ENCODE results near the gene MIER2.
A peak's percentile ranks its signal among the peaks of the same experiment; 100 is the strongest.
"Not testable (repeated sequence)": the region's sequence is repeated elsewhere in the genome, so short reads cannot be mapped to it uniquely, and the experiment has no call there.

The MIER2 gene

DNA sequence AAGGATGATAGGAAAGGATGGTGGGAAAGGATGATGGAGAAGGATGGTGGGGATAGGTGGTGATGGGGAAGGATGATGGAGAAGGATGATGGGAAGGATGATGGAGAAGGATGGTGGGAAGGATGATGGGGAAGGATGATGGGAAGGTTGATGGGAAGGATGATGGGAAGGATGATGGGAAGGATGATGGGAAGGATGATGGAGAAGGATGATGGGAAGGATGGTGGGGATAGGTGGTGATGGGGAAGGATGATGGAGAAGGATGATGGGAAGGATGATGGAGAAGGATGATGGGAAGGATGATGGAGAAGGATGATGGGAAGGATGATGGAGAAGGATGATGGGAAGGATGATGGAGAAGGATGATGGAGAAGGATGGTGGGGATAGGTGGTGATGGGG, 49.0 kb upstream of the MIER2 start:
- CTCF ChIA-PET; H3K9me3 ChIP-seq (ENCODE audit: control insufficient read depth, insufficient read depth, low read depth, low read length); H3K27ac ChIP-seq (ENCODE audit: extremely low read depth, low read depth, low read length); POLR2A ChIA-PET; H3K4me3 ChIP-seq (ENCODE audit: low read depth, low read length); H3K4me1 ChIP-seq (ENCODE audit: control insufficient read depth, insufficient read depth, low read length); H3K36me3 ChIP-seq (ENCODE audit: control insufficient read depth in 2 of 2, insufficient read depth in 1 of 2, low read length in 2 of 2): not testable (repeated sequence)
- peak; percentile 73 for TF ChIP-seq ZNF76 (tag by site-specific recombination; IDR thresholded peaks at IDR 0.05; ENCODE audit: borderline replicate concordance, low read depth)
- TF ChIP-seq, protein P1, sequence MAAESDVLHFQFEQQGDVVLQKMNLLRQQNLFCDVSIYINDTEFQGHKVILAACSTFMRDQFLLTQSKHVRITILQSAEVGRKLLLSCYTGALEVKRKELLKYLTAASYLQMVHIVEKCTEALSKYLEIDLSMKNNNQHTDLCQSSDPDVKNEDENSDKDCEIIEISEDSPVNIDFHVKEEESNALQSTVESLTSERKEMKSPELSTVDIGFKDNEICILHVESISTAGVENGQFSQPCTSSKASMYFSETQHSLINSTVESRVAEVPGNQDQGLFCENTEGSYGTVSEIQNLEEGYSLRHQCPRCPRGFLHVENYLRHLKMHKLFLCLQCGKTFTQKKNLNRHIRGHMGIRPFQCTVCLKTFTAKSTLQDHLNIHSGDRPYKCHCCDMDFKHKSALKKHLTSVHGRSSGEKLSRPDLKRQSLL (tag by site-specific recombination; IDR thresholded peaks at IDR 0.05) = peak; percentile 99

DNA sequence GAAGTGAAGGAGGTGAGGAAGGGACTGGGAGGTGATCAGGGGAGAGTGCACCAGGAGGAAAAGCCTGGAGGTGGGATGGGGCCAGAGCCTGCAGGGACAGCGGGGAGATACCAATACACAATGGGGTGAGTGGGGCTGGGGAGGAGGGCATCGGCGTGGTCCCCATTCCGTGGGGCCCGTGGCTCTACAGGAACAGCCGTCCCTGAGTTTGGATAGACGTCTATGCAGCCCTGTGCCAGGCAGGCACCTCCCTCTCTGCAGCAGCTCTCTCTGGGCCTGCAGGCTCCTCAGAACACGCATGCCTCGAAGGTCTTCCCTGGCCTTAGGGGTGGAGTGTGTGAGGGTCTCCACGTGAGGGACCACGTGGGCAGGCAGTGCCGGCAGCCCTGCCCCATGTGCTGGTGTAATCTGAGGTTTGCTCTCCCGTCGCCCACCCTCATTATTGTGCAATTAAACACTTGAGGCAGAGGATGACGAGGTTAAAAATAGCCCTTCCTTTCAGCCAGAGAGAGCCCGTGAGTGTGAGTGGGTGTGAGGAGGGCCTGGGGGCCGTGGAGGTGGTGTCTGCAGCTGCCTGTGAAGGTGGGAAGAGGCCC, 47.9 kb upstream of the MIER2 start:
- TF ChIP-seq KLF7 (tag by site-specific recombination; IDR thresholded peaks at IDR 0.05; ENCODE audit: borderline replicate concordance) = no peak
- TF ChIP-seq ZFHX2 (tag by site-specific recombination; conservative IDR thresholded peaks at IDR 0.05) = peak; percentile 87
- peak; percentile 56 for TF ChIP-seq EGR2 (tag by site-specific recombination; IDR thresholded peaks at IDR 0.05; ENCODE audit: low read depth)
- no peak for TF ChIP-seq ZNF292 (tag by site-specific recombination; IDR thresholded peaks at IDR 0.05; ENCODE audit: borderline replicate concordance, low read depth)
- POLR2A ChIA-PET = no interaction called here
- H3K4me1 ChIP-seq (ENCODE audit: control insufficient read depth, insufficient read depth, low read length) = no peaks in the 10 kb centered on the region
- no peaks in the 10 kb centered on the region for H3K36me3 ChIP-seq (ENCODE audit: control insufficient read depth in 2 of 2, insufficient read depth in 1 of 2, low read length in 2 of 2)
- no peaks in the 10 kb centered on the region for H3K9me3 ChIP-seq (ENCODE audit: control insufficient read depth, insufficient read depth, low read depth, low read length)
- no peak overlapping the region for H3K27ac ChIP-seq (ENCODE audit: extremely low read depth, low read depth, low read length)
- CTCF ChIA-PET = no interaction called here
- H3K4me3 ChIP-seq (ENCODE audit: low read depth, low read length) = no peak overlapping the region

DNA sequence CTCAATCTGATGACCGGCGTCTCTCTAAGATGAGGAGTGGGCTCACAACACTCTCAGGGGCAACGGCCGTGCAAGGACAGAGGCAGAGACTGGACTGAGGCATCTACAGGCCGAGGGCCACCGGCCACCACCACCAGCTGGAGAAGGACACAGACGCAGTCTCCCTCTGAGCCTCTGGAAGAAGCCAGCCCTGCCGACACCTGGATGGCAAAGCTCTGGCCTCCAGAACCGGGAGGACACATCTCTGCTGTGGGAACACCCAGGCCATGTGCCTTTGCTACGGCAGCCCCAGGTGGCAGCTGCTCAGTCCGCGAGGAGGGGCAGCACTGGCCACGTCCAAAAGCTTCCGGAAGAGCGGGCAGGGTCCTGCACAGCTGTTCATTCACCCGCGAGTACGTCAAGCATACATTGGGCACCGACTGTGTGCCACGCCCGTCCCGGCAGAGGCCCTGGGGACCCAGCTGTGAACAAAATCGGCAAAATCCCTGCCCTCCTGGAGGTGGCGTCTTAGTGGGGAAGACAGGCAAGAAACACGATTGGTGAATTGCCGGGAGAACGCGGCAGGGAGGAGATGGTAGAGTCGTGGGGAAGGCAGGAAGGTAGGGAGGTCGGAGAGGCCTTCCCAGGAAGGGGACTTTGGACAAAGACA, 47.3 kb upstream of the MIER2 start:
- TF ChIP-seq ZNF211 (tag by site-specific recombination; IDR thresholded peaks at IDR 0.05; ENCODE audit: low read depth) (no peak), ZNF548 (tag by site-specific recombination; IDR thresholded peaks at IDR 0.05) (0 out of 2 replicates have a peak, but pooled peaks have one; percentile 33)
- H3K4me1 ChIP-seq (ENCODE audit: control insufficient read depth, insufficient read depth, low read length) = no peaks in the 10 kb centered on the region
- no peak overlapping the region for H3K4me3 ChIP-seq (ENCODE audit: low read depth, low read length)
- no peaks in the 10 kb centered on the region for H3K9me3 ChIP-seq (ENCODE audit: control insufficient read depth, insufficient read depth, low read depth, low read length)
- no peak overlapping the region for H3K27ac ChIP-seq (ENCODE audit: extremely low read depth, low read depth, low read length)
- CTCF ChIA-PET = no interaction called here
- no peaks in the 10 kb centered on the region for H3K36me3 ChIP-seq (ENCODE audit: control insufficient read depth in 2 of 2, insufficient read depth in 1 of 2, low read length in 2 of 2)
- POLR2A ChIA-PET = no interaction called here

DNA sequence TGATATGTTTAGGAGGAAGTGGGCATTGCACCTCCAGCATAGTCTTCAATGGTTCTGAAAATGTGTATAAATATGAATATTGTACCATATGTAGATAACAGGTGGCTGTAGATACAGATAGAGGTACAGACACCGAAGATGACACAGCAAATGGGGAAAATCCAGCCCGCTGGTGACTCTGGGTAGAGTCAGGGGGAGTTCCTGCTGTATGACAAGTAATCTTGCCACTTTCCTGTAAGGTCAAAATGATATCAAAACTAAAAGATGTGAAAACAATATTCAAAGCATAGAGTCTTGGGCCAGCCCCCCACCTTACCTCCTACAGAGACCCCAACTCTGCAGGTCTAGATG, 46.6 kb upstream of the MIER2 start:
- no peaks in the 10 kb centered on the region for H3K36me3 ChIP-seq (ENCODE audit: control insufficient read depth in 2 of 2, insufficient read depth in 1 of 2, low read length in 2 of 2)
- H3K9me3 ChIP-seq (ENCODE audit: control insufficient read depth, insufficient read depth, low read depth, low read length) = no peaks in the 10 kb centered on the region
- CTCF ChIA-PET = no interaction called here
- no peak for TF ChIP-seq ZNF423 (tag by site-specific recombination; IDR thresholded peaks at IDR 0.05)
- TF ChIP-seq SP7 (tag by site-specific recombination; IDR thresholded peaks at IDR 0.05) = no peak
- TF ChIP-seq ZNF677 (tag by site-specific recombination; IDR thresholded peaks at IDR 0.05) = no peak
- TF ChIP-seq, protein P2, sequence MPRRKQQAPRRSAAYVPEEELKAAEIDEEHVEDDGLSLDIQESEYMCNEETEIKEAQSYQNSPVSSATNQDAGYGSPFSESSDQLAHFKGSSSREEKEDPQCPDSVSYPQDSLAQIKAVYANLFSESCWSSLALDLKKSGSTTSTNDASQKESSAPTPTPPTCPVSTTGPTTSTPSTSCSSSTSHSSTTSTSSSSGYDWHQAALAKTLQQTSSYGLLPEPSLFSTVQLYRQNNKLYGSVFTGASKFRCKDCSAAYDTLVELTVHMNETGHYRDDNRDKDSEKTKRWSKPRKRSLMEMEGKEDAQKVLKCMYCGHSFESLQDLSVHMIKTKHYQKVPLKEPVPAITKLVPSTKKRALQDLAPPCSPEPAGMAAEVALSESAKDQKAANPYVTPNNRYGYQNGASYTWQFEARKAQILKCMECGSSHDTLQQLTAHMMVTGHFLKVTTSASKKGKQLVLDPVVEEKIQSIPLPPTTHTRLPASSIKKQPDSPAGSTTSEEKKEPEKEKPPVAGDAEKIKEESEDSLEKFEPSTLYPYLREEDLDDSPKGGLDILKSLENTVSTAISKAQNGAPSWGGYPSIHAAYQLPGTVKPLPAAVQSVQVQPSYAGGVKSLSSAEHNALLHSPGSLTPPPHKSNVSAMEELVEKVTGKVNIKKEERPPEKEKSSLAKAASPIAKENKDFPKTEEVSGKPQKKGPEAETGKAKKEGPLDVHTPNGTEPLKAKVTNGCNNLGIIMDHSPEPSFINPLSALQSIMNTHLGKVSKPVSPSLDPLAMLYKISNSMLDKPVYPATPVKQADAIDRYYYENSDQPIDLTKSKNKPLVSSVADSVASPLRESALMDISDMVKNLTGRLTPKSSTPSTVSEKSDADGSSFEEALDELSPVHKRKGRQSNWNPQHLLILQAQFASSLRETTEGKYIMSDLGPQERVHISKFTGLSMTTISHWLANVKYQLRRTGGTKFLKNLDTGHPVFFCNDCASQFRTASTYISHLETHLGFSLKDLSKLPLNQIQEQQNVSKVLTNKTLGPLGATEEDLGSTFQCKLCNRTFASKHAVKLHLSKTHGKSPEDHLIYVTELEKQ (tag by site-specific recombination; IDR thresholded peaks at IDR 0.05; ENCODE audit: borderline replicate concordance) = no peak
- no peak for TF ChIP-seq ZNF138 (tag by site-specific recombination; IDR thresholded peaks at IDR 0.05; ENCODE audit: borderline replicate concordance)
- H3K4me1 ChIP-seq (ENCODE audit: control insufficient read depth, insufficient read depth, low read length) = no peaks in the 10 kb centered on the region
- H3K27ac ChIP-seq (ENCODE audit: extremely low read depth, low read depth, low read length) = no peak overlapping the region
- POLR2A ChIA-PET = no interaction called here
- no peak overlapping the region for H3K4me3 ChIP-seq (ENCODE audit: low read depth, low read length)

All from HEK293 (cell line).